ENCODE measurements around the gene FOXK1.

DNA sequence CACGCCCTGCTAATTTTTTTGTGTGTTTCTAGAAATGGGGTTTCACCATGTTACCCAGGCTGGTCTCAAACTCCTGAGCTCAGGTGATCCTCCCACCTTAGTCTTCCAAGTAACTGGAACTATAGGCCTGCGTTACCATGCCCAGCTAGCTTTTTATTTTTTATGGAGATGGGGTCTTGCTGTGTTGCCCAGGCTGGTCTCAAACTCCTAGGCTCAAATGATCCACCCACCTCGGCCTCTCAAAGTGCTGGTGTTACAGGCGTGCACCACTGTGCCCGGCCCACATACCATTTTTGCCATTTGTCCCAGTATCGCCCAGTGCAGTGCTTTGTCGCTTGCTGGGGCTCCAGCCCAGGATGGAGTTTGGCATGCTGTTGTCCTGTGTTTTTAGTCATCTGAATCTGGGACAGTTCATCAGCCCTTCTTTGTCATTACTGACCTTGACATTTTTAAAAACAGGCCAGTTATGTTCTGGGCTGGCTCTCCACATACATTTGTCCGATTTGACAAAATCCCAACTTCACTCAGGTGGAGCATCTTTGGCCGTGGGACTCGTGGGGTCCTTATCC lies 16.7 kb downstream of the FOXK1 start:
- TF ChIP-seq CTCF (IDR thresholded peaks at IDR 0.05) = no peak
- TF ChIP-seq POLR2A (IDR thresholded peaks at IDR 0.05) = no peak

Data from right lobe of liver (tissue), 4 donors.